CD4-positive, alpha-beta T cell treated with Interleukin-1 beta for 1 hour (primary cell): ENCODE results near the gene PXDN.

ENCODE experiments used
- DNase-seq, 2 donors: peaks; one replicate each; pipeline ENCODE4 v3.0.0-alpha.2; 2020 to 2022

PXDN gene

GRCh38 chr2:1588978-1589621 is 155.2 kb downstream of the PXDN start:
- no peak for DNase-seq

- DNase-seq: no peak
These were observed 156.0 kb downstream of the PXDN start for GRCh38 chr2:1588051-1588977.

DNA sequence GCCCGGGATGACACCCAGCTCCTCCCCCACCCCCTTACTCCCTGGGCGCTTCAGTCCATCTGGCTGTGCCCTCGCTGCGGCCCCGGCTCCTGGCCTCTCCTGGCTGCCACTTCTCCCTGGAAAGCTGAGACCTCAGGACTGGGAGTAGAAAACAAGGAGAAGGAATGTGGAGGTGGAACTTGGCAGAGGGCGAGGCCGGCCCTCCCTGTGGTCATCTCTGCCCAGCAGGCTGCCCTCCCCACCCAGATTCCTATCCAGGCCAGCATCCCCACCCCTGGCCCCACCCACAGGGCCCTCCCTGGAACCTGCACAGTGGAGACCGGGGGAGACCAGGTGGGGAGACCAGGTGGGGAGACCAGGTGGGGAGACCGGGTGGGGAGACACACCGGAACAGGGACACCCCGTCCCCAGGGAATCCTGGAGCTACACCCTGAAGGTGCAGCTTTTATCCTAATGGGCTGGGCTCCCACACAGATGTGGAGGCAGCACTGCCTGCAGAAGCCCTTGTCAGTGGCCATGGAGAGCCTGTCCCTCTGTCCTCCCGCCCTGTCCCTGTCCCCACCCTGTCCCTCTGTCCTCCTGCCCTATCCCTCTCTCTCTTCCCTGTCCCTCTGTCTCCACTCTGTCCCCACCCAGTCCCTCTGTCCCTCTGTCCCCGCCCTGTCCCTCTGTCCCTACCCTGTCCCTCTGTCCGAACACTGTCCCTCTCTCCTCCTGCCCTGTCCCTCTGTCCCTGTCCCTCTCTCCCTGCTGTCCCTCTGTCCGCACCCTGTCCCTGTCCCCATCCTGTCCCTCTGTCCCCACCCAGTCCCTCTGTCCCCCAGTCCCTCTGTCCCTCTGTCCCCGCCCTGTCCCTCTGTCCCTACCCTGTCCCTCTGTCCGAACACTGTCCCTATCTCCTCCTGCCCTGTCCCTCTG is 157.1 kb downstream of the PXDN start:
- no peak for DNase-seq

GRCh38 chr2:1586251-1586922 is 157.9 kb downstream of the PXDN start:
- no peak for DNase-seq

DNA sequence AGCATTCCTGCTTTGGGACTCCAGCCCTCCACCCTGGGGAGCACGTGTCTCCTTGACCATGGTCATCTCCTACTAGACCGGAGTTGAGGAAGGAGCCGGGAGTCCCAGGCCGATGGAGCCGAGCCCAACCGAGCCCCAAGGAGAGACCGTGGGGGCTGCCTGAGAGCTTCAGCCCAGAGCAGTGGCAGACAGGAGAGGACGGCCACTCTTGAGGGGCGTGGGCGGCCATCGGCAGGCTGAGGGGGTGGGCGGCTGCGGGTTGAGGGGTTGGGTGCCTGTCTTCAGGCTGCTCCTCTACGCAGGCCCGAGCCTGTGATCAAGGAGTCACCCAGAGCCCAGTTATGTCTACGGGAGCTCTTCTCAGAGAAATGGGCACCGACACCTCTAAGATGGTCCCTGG is 158.7 kb downstream of the PXDN start:
- DNase-seq: no peak

GRCh38 chr2:1584691-1585485 is 159.4 kb downstream of the PXDN start:
- DNase-seq: no peak

DNA sequence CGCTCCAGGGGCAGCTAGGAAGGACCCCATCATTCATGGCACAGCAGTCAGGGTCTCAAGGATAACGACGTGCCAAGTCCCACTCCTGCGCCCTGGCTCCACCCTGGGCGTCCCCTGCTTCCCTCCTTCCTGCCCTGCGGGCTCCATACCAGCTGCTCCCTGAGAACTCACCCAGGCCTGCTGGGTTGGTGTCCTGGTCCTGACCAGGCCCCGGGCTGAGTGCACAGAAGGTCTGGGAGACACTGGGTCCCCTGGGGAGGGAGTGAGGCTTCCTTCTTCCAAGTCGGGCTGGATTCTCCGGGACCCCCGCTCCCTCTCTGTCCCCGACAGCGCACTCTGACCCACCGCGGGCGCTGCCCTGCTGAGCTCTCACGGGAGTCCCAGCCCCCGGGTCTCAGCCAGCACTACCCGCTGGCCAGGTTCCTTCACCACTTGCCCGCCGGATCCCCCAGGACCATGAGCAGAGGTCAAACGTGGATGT is 160.2 kb downstream of the PXDN start:
- DNase-seq: no peak

- DNase-seq: no peak
These were observed 161.4 kb downstream of the PXDN start for GRCh38 chr2:1582891-1583341.

DNA sequence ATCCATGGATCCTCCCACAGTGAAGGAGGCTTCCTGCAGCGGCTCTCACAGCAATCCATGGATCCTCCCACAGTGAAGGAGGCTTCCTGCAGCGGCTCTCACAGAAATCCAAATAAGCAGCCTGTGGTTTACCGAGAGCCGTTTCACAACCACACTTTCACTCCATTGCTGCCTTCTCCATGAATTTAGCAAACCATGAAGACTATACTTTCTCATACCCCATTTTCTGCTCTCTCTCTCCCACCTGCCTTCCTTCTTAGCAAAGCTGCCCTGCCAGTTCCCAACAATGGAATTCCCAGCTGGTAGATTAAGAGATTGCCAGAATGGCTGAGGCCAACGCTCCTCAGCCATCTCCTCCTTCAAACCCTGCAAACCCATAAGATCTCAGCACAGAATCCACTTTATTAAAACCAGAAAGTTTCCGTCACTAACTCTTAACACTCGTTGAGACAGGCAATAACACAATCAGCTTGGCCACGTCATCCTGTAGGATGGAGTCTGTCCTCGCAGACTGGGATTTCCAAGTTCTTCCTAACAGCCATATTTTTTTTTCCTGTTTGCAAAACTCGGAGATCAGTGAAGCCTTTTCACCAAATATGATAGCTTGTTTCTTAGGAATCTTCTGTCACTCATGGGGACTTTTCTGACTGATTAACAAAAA is 162.2 kb downstream of the PXDN start:
- no peak for DNase-seq
